Measurements from ENCODE around the gene CRY1.

DNA sequence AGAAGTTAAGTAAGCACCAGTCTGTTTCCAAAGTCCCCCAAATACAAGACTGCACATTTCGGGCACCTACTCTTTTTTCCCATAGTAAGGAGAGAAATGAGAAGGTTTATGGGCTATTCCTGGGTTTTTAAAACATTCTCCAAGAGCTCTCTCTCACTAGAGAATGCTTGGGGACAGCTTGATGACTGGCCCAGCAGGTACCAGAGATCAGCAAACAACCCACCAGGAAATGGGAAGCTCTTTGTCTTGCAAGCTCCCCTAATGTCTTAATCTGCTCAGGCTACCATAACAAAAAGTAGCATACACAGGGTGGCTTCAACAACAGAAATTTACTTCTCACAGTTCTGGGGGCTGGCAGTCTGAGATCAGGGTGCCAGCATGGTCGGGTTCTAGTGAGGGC lies 41.8 kb upstream of the CRY1 start:
- TF ChIP-seq TAF1 (IDR thresholded peaks at IDR 0.05; ENCODE audit: low read depth, low read length) (no peak), POLR2A (IDR thresholded peaks at IDR 0.05; ENCODE audit: low read depth, low read length) (no peak), POLR2AphosphoS5 (IDR thresholded peaks at IDR 0.05; ENCODE audit: low read depth, low read length) (no peak), SPI1 (IDR thresholded peaks at IDR 0.05; ENCODE audit: low read depth, low read length) (no peak), POU2F2 (IDR thresholded peaks at IDR 0.05; ENCODE audit: low read depth, low read length) (no peak)
